Omental fat pad (tissue), 4 donors: ENCODE measurements around the gene GP2. TPM values are rescaled to one million over a fixed set of nuclear protein-coding genes. Genes with fewer than 3 reads are reported as not detected.

Experiments
- ATAC-seq: fragments of 150-250 bp; one replicate; pipeline ENCODE4 v1.9.1; 2016; ENCODE audit warnings: mild to moderate bottlenecking, moderate library complexity; ENCODE audit not compliant: low FRiP score
- DNase-seq: peaks from one replicate; pipeline ENCODE4 v3.0.0-alpha.2; 2019; ENCODE audit warnings: low spot score
- CTCF ChIP-seq, 3 donors: fragments of 450-650 bp; IDR thresholded peaks; one replicate each; pipeline ENCODE4 v1.5.1; 2016 to 2017; ENCODE audit warnings: antibody characterized with exemption in 3 of 3, mild to moderate bottlenecking in 3 of 3, moderate library complexity in 2 of 3
- total RNA-seq, 4 donors: library from RNA; depleted of rRNA; stranded (reverse); fragments of >200 nt; gene quantifications; one replicate each; pipeline ENCODE4 v1.1.0, GENCODE V29; 2016

The GP2 gene
- total RNA-seq, 4 donors from 2014 or later: 0.31 to 1.4 (median 0.32) TPM; not detected in 1

GRCh38 chr16:20280259-20280658 is 47.1 kb downstream of the GP2 start:
- DNase-seq: no peak
- no peak for ATAC-seq
- no peak for TF ChIP-seq CTCF (IDR thresholded peaks at IDR 0.05)

GRCh38 chr16:20271893-20272292 is 55.4 kb downstream of the GP2 start:
- no peak for ATAC-seq
- DNase-seq: no peak
- no peak for TF ChIP-seq CTCF (IDR thresholded peaks at IDR 0.05)

- no peak for TF ChIP-seq CTCF (IDR thresholded peaks at IDR 0.05)
- DNase-seq (no peak), ATAC-seq (no peak)
These were observed 58.9 kb downstream of the GP2 start for GRCh38 chr16:20268409-20268808.

GRCh38 chr16:20265019-20265418 is 62.3 kb downstream of the GP2 start:
- TF ChIP-seq CTCF (IDR thresholded peaks at IDR 0.05): no peak
- no peak for DNase-seq
- no peak for ATAC-seq

- DNase-seq (no peak), ATAC-seq (no peak)
- TF ChIP-seq CTCF (IDR thresholded peaks at IDR 0.05): no peak
These were observed 64.0 kb downstream of the GP2 start for GRCh38 chr16:20263138-20263855.

- DNase-seq: no peak
- no peak for TF ChIP-seq CTCF (IDR thresholded peaks at IDR 0.05)
- ATAC-seq: no peak
These were observed 65.1 kb downstream of the GP2 start for GRCh38 chr16:20262248-20262647.
